Small intestine (tissue), 7 donors: Measurements from ENCODE around the gene FUCA1. TPM values are rescaled to one million over a fixed set of nuclear protein-coding genes. Genes with fewer than 3 reads are reported as not detected.
"Not testable (repeated sequence)": the region's sequence is repeated elsewhere in the genome, so short reads cannot be mapped to it uniquely, and the experiment has no call there.

Experiments
- DNase-seq, 2 donors: peaks; one replicate each; pipeline versions ENCODE4 v3.0.0 to v3.0.0-alpha.2; 2013
- FAIRE-seq: peaks from 2 replicates; lab custom pipeline; 2012; peaks lifted over from hg19 to GRCh38; lab: Jason Lieb, UNC
- H3K27ac ChIP-seq, 3 donors: one replicate each; pipeline ENCODE4 v1.5.1; 2013; ENCODE audit warnings: low read length in 2 of 3, mild to moderate bottlenecking in 2 of 3, control low read depth in 1 of 3, inconsistent platforms in 1 of 3, low read depth in 1 of 3, moderate library complexity in 1 of 3
- H3K27me3 ChIP-seq, 3 donors: one replicate each; pipeline ENCODE4 v1.6.1; 2013; ENCODE audit warnings: low read length in 3 of 3, inconsistent platforms in 1 of 3; ENCODE audit not compliant: control insufficient read depth in 3 of 3, insufficient read depth in 3 of 3
- H3K36me3 ChIP-seq, 3 donors: one replicate each; pipeline ENCODE4 v1.6.1; 2013; ENCODE audit warnings: low read length in 3 of 3, inconsistent platforms in 1 of 3, low read depth in 1 of 3, mild to moderate bottlenecking in 1 of 3, moderate library complexity in 1 of 3; ENCODE audit not compliant: control insufficient read depth in 3 of 3, insufficient read depth in 2 of 3
- H3K4me1 ChIP-seq, 3 donors: one replicate each; pipeline ENCODE4 v1.6.1; 2013; ENCODE audit warnings: low read length in 2 of 3, inconsistent platforms in 1 of 3, low read depth in 1 of 3, mild to moderate bottlenecking in 1 of 3, moderate library complexity in 1 of 3; ENCODE audit not compliant: control insufficient read depth in 3 of 3, insufficient read depth in 2 of 3
- H3K4me3 ChIP-seq, 3 donors: one replicate each; pipeline ENCODE4 v1.5.1; 2013; ENCODE audit warnings: low read length in 3 of 3, control low read depth in 1 of 3, inconsistent platforms in 1 of 3, low read depth in 1 of 3, mild to moderate bottlenecking in 1 of 3, moderate library complexity in 1 of 3
- H3K9me3 ChIP-seq, 2 donors: one replicate each; pipeline ENCODE4 v1.6.1; 2013; ENCODE audit warnings: low read depth in 1 of 2, low read length in 1 of 2; ENCODE audit not compliant: control insufficient read depth in 2 of 2, insufficient read depth in 1 of 2
- WGBS, 3 donors: extraction: QIAGEN DNeasy Blood & Tissue Kit; methylation state at CpG; one replicate each; pipeline ENCODE4 v1.1.7; 2013; 5-methylcytosine and 5-hydroxymethylcytosine counted together
- polyA plus RNA-seq, 4 donors: library from polyadenylated mRNA; stranded (reverse) in 3 of 4; unstranded in 1 of 4; fragments of 200-250 nt in 3 of 4; fragments of 120-200 nt in 1 of 4; gene quantifications; one replicate each; pipeline versions ENCODE4 v1.2.1 to v1.2.3, GENCODE V29; 2013
- donor health status: healthy with polysubstance abuse.
- donor health status: control.
- donor health status: control.
- donor health status: Bipolar disorder and iron deficiency.
- donor health status: healthy.

FUCA1 gene
- polyA plus RNA-seq, 4 donors: 44.9 to 81.8 (median 51.3) TPM

DNA sequence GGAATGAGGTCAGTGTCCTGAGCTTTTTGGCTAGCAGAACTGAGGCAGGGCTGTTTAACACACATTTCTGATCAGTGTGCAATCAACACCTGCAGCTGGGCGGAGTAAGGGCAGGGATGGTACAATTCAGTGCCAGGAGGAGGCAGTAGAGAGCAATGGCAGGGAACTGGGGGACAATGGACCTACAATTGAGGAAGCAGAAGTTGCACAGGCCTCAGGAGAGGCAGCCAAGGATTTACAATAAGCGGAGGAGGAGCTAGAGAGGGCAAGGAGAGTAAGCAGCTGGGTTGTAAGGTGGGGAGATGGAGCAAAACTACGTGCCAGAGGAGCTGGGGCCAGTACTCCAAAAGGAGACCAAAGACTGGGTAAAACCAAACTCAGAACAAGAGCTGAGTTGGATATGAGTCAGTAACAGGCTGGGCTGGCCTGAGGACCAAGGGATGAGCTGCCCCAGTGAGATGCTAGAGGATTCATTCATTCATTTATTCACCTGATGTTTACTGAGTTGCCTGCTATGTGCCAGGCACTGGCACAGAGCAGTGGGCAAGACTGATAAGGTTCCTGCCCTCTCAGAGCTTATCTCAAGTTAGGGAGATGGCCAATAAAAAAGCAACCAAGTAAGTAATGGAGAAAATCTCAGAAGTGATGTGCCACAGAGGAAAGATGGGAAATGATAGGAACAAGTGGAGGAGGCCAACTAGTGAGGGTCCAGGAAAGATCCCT is 57.1 kb downstream of the FUCA1 start:
- H3K4me3 ChIP-seq: no peak overlapping the region
- H3K36me3 ChIP-seq: peaks cover 0 to 76% (median 2%) of the 10 kb centered on the region in 3 donors
- H3K27me3 ChIP-seq: no peaks in the 10 kb centered on the region
- WGBS, 3 donors: 7 to 43% (median 29%) methylated on average over 3 of the region's 3 CpGs
- FAIRE-seq: no peak
- H3K27ac ChIP-seq: peak overlapping the region in 2 of 3 donors; percentile 22 to 62
- DNase-seq: peak; percentile 80 to 85
- H3K4me1 ChIP-seq: peaks cover 0 to 22% (median 0%) of the 10 kb centered on the region in 3 donors
- no peaks in the 10 kb centered on the region for H3K9me3 ChIP-seq

DNA sequence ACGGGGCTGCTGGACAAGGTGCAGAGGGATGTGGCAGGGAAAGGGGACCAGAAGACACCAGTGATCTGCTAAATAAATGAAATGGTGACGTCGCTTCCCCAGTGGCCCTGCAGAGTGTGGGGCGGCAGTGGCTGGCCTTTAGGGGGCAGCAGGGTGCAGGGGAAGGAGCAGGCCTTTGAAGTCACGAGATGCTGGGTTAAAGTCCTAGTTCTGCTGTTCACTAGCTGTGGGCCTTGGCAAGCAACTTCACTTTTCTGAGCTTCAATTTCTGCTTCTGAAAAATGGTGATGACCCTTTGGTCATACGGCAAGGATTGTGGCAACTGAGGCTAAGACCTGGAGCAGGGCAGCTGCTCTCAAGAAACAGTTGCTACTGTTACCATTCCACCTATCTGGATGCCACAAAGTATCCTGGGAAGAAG is 58.3 kb downstream of the FUCA1 start:
- WGBS, 3 donors: 10 to 19% (median 15%) methylated on average over 6 of the region's 6 CpGs
- FAIRE-seq (no peak), DNase-seq (peak; percentile 89 to 94)
- H3K27ac ChIP-seq: peak overlapping the region; percentile 7 to 62 (median 43)
- H3K27me3 ChIP-seq: no peaks in the 10 kb centered on the region
- peaks cover 0 to 27% (median 0%) of the 10 kb centered on the region in 3 donors for H3K4me1 ChIP-seq
- H3K4me3 ChIP-seq: no peak overlapping the region
- peaks cover 0 to 75% (median 2%) of the 10 kb centered on the region in 3 donors for H3K36me3 ChIP-seq
- no peaks in the 10 kb centered on the region for H3K9me3 ChIP-seq

DNA sequence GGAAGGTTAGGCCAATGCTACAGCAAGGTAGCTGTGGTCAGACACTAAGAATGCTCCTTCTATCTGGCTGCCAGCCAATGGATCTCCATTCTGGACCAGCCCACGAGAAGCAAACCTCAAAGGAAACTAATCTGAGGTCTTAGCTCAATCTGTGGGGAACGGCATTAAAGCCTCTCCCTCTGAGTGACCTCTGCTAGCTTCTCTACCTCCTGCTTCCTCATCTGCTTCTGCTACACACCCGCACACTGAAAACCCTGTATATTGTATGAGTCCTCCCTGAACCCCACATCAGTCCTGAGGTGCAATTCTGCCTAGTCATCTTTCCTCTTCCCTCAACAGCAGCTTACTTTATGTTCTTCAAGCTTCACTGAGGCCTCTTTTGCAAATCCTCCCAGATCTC is 60.6 kb downstream of the FUCA1 start:
- Histone ChIP-seq H3K9me3 (no peaks in the 10 kb centered on the region), H3K36me3 (peaks cover 0 to 78% (median 2%) of the 10 kb centered on the region in 3 donors), H3K27ac (no peak overlapping the region), H3K4me1 (peaks cover 0 to 27% (median 0%) of the 10 kb centered on the region in 3 donors), H3K4me3 (no peak overlapping the region), H3K27me3 (no peaks in the 10 kb centered on the region)
- FAIRE-seq (no peak), DNase-seq (no peak)
- WGBS, 3 donors: 51 to 76% (median 55%) methylated on average over 3 of the region's 3 CpGs

DNA sequence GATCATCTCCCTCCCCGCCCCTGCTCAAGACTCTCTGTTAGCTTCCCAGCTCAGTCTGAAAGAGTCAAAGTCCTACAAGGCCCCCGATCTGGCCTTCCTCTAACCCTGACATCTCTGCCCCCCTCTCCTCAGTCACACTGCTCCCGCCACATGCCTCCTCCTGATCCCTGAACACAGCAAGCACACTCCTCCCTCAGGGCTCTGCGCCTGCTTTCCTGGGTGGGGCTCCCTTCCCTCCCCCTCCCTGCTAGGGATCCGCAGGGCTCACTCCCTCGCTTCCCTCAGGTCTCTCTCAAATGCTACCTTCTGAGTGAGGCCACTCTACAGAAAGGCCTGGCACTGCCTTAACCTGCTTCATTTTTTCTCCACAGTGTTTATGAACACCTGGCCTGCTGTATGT is 61.8 kb downstream of the FUCA1 start:
- H3K4me3 ChIP-seq: no peak overlapping the region
- H3K9me3 ChIP-seq: no peaks in the 10 kb centered on the region
- H3K36me3 ChIP-seq: peaks cover 0 to 76% (median 2%) of the 10 kb centered on the region in 3 donors
- FAIRE-seq (no peak), DNase-seq (no peak)
- H3K4me1 ChIP-seq: peaks cover 0 to 37% (median 0%) of the 10 kb centered on the region in 3 donors
- H3K27ac ChIP-seq: no peak overlapping the region
- H3K27me3 ChIP-seq: no peaks in the 10 kb centered on the region
- WGBS, 3 donors: 72 to 84% (median 83%) methylated on average over 6 of the region's 6 CpGs

DNA sequence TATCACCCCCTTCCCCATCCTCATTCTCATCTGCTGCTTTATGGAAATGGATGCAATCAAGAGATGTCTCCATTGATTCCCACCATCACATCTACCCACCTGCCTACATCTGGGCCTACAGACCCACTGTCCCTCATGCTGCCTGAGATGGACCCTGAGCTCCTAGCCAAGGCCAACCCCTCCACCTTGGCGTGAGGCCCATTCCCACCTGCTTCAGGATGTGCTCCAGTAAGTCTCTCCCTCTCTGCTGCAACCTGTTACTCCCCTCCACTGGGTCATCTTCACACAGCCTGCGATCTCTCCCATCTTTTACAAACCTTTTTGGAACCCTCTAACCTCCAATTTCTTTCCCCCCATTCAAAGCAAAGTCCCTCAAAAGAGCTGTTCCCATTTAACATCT is 63.1 kb downstream of the FUCA1 start:
- H3K9me3 ChIP-seq: no peaks in the 10 kb centered on the region
- H3K4me1 ChIP-seq: peaks cover 0 to 25% (median 0%) of the 10 kb centered on the region in 3 donors
- peaks cover 0 to 65% (median 2%) of the 10 kb centered on the region in 3 donors for H3K36me3 ChIP-seq
- WGBS, 3 donors: 86 to 93% (median 91%) methylated on average over 2 of the region's 2 CpGs
- H3K27ac ChIP-seq: no peak overlapping the region
- DNase-seq (no peak), FAIRE-seq (no peak)
- no peaks in the 10 kb centered on the region for H3K27me3 ChIP-seq
- no peak overlapping the region for H3K4me3 ChIP-seq

DNA sequence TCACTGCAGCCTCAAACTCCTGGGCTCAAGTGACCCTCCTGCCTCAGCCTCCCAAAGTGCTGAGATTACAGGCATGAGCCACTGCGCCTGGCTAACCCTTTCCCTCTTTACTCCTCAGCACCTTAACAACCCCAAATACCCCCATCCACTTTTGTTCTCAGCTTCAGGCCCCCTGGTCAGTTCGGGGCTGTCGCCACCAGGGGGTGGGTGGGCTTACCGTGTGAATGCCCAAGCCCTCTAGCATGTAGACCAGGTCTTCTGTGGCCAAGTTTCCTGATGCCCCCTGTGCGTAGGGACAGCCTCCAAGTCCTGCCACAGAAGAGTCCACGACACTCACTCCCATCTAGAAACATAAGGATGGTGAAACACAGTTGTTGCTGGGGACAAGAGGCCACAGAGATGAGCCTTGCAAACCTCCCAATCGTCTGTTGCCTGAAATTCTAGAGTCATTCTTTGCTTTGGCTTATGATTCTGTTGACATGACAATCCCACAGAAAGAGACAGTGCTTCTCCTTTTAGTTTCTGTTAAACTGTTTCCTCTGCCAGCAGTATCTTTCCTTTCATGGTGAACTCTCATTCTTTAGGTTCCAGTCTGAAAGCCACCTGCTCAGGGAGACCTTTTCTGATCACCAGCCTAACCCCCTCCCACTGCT is 63.8 kb downstream of the FUCA1 start:
- H3K27me3 ChIP-seq: no peaks in the 10 kb centered on the region
- DNase-seq (no peak), FAIRE-seq (no peak)
- H3K36me3 ChIP-seq: peaks cover 0 to 63% (median 2%) of the 10 kb centered on the region in 3 donors
- no peak overlapping the region for H3K4me3 ChIP-seq
- H3K9me3 ChIP-seq: no peaks in the 10 kb centered on the region
- no peak overlapping the region for H3K27ac ChIP-seq
- WGBS, 3 donors: 79 to 89% (median 87%) methylated on average over 7 of the region's 7 CpGs
- peaks cover 0 to 19% (median 0%) of the 10 kb centered on the region in 3 donors for H3K4me1 ChIP-seq

DNA sequence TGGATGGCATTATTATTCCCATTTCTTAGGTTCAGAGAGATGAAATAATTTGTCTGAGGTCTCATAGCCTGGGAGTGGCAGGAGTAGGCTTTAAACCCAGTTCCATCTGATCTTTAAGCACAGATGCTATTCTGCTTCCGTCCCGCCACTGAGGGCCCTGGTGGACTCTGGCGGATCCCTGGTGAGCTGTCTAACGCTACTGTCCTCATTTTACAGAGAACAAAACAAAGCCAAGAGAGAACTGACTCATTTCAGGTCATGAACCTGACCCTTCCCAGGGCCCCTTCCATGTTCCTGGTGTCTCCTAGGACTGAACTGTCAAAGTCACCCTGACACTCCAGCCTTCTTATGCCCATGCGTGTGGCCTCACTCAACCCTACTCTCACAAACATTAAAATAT is 64.4 kb downstream of the FUCA1 start:
- no peaks in the 10 kb centered on the region for H3K27me3 ChIP-seq
- H3K4me1 ChIP-seq: peaks cover 0 to 25% (median 0%) of the 10 kb centered on the region in 3 donors
- no peaks in the 10 kb centered on the region for H3K9me3 ChIP-seq
- H3K4me3 ChIP-seq: no peak overlapping the region
- H3K36me3 ChIP-seq: peaks cover 0 to 70% (median 2%) of the 10 kb centered on the region in 3 donors
- H3K27ac ChIP-seq: no peak overlapping the region
- no peak for FAIRE-seq
- no peak for DNase-seq
- WGBS, 3 donors: 93 to 98% (median 97%) methylated on average over 5 of the region's 5 CpGs

DNA sequence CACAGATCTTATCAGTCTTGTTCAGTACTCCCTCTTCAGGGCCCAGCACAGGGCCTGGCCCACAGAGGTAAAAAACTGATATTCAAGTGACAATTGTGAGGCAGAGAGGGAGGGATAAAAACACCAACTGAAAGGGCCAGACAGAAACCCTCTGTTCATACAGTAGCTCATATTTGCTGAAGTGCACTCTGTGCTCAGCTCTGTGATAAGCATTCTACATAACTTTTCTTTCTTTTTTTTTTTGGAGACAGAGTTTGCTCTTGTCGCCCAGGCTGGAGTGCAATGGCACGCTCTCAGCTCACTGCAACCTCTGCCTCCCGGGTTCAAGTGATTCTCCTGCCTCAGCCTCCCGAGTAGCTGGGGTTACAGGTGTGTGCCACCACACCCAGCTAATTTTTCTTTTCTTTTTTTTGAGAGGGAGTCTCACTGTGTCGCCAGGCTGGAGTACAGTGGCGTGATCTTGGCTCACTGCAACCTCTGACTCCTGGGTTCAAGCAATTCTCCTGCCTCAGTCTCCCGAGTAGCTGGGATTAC is 65.2 kb downstream of the FUCA1 start:
- H3K27ac ChIP-seq, FAIRE-seq: not testable (repeated sequence)

More for the DNA sequence above, 65.2 kb downstream of the FUCA1 start:
- DNase-seq, H3K9me3 ChIP-seq, H3K27me3 ChIP-seq, H3K4me3 ChIP-seq: not testable (repeated sequence)
- WGBS, 3 donors: 95 to 97% (median 96%) methylated on average over 7 of the region's 7 CpGs
- H3K36me3 ChIP-seq: peaks cover 0 to 72% (median 0%) of the 10 kb centered on the region in 3 donors
- peaks cover 0 to 30% (median 0%) of the 10 kb centered on the region in 3 donors for H3K4me1 ChIP-seq
